AG09309 (cell line): ENCODE measurements around the gene ZBTB40.

Source experiments
- DNase-seq: peaks from one replicate; pipeline ENCODE4 v3.0.0-alpha.2; 2010; ENCODE audit warnings: low read depth
- H3K4me3 ChIP-seq: 2 replicates; pipeline ENCODE4 v1.5.1; 2011; ENCODE audit warnings: mild to moderate bottlenecking, low read depth, low read length, moderate library complexity; ENCODE audit not compliant: control insufficient read depth
- TF ChIP-seq, protein P1 (sequence below): IDR thresholded peaks from 2 replicates; pipeline ENCODE4 v1.5.1; 2011; ENCODE audit warnings: mild to moderate bottlenecking, low read depth, low read length, inconsistent platforms; ENCODE audit not compliant: insufficient read depth, control insufficient read depth; ENCODE audit errors: missing control alignments

ZBTB40 gene

DNA sequence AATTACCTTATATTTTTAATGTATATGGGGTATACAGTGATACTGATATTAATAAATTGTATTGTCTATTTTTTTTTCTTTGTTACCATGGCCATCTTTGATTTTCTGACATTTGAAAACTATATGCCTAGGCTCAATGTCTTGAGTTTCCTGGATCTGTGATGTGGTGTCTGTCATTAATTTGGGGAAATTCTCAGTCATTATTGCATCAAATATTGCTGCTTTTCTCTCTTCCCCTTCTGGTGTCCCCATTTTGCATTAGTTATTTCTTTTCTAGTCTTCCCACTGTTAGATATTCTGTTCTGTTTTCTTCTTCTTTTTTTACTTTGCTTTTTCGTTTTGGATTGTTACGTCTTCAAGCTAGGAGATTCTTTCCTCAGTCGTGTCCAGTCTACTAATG is 33.8 kb downstream of the ZBTB40 start:
- TF ChIP-seq, protein P1, sequence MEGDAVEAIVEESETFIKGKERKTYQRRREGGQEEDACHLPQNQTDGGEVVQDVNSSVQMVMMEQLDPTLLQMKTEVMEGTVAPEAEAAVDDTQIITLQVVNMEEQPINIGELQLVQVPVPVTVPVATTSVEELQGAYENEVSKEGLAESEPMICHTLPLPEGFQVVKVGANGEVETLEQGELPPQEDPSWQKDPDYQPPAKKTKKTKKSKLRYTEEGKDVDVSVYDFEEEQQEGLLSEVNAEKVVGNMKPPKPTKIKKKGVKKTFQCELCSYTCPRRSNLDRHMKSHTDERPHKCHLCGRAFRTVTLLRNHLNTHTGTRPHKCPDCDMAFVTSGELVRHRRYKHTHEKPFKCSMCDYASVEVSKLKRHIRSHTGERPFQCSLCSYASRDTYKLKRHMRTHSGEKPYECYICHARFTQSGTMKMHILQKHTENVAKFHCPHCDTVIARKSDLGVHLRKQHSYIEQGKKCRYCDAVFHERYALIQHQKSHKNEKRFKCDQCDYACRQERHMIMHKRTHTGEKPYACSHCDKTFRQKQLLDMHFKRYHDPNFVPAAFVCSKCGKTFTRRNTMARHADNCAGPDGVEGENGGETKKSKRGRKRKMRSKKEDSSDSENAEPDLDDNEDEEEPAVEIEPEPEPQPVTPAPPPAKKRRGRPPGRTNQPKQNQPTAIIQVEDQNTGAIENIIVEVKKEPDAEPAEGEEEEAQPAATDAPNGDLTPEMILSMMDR: no peak
- no peak overlapping the region for H3K4me3 ChIP-seq
- no peak for DNase-seq

DNA sequence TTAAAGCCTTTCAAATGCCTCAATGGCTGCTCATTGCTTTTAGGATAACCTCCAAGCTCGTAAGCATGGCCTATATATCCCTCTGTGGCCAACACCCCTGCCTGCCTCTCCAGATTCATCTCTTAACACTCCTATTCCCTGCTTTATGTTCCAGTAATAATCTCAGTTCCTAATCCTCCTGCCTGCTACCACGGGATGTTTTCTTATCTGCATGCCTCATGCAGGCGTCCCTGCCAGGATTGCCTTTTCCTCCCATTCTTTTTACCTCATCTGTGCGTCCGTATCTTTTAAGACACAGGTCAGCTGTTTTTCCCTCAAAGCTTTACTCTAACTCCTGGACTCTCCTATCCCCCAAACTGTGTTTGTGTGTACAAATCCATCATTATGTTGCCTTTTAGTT is 36.1 kb downstream of the ZBTB40 start:
- no peak overlapping the region for H3K4me3 ChIP-seq
- no peak for DNase-seq
- TF ChIP-seq, protein P1: no peak

DNA sequence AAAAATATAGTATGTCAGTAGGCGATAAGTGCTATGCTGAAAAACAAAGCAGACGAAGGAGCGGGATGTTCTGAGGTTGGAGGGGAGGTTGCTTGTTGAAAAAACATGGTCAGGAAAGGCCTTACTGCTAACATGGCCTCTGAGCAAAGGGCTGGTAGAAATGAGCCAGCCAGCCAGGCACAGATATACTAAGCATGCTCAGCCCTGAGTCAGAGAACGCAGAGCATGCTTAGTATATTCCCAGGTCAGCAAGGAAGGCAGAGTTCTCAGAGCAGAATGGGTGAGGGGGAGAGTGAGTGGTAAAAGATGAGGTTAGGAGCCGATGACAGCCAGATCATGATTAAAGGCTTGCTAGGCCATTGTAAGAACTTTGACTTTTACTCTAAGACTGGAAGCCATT is 36.7 kb downstream of the ZBTB40 start:
- no peak overlapping the region for H3K4me3 ChIP-seq
- DNase-seq: no peak
- TF ChIP-seq, protein P1: no peak

DNA sequence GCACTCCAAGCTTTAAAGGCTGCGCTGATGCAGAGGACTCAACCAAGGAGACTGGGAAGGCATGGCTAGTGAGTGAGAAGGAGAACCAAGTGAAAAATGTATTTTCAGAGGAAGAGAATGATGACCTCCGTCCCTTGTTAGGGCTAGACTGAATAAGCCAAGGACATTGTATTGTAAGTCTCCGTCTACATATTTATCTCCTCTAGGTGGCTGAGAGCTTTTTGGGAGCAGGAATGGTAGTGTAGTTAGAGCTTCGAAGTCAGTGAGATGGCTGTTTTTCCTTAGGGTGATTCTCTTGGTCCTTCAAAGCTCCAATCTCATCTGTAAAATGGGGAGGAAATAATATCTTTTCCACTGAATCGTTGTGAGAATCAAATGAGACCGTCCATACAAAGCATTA is 37.6 kb downstream of the ZBTB40 start:
- TF ChIP-seq, protein P1: no peak

DNA sequence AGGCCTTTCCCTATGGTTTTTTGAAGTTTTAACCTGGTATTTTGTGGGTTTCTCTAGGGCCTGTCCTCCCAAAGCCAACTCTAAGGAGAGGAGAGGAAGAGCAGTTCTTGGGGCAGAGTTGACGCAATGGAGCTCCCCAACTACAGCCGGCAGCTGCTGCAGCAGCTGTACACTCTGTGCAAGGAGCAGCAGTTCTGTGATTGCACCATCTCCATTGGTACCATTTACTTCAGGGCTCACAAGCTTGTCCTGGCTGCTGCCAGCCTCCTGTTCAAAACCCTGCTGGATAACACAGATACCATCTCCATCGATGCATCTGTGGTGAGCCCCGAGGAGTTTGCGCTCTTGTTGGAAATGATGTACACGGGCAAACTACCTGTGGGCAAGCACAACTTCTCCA is 38.2 kb downstream of the ZBTB40 start:
- no peak for DNase-seq
- no peak overlapping the region for H3K4me3 ChIP-seq
- TF ChIP-seq, protein P1: no peak

More for the DNA sequence above, 37.6 kb downstream of the ZBTB40 start:
- H3K4me3 ChIP-seq: no peak overlapping the region
- DNase-seq: no peak

DNA sequence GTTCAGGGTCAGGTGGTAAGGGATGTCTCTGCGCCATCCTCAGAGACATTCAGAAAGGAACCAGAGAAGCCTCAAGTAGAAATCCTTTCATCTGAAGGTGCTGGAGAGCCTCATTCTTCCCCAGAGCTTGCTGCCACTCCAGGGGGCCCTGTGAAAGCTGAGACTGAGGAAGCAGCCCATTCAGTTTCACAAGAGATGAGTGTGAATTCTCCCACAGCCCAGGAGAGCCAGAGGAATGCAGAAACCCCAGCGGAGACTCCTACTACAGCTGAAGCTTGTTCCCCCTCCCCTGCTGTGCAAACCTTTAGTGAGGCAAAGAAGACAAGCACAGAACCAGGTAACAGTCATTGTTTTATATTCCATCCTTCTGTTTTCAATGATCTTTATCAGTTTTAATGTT is 38.7 kb downstream of the ZBTB40 start:
- H3K4me3 ChIP-seq: no peak overlapping the region
- DNase-seq: no peak
- TF ChIP-seq, protein P1: no peak
